NT2/D1 (cell line): ENCODE data around the gene CDK6.

Source experiments
- SUZ12 ChIP-seq: IDR thresholded peaks from 2 replicates; pipeline ENCODE4 v1.6.1; 2011; ENCODE audit not compliant: insufficient read length, insufficient read depth; ENCODE audit errors: extremely low read depth
- YY1 ChIP-seq: IDR thresholded peaks from 2 replicates; pipeline ENCODE4 v1.6.1; 2011; ENCODE audit not compliant: insufficient read length, insufficient read depth

- TF ChIP-seq SUZ12 (no peak), YY1 (no peak)
These were observed 162.0 kb downstream of the CDK6 start for GRCh38 chr7:92674379-92674778.
